Neural cell (in vitro differentiated cells): ENCODE measurements around the gene STARD5. TPM values are rescaled to one million over a fixed set of nuclear protein-coding genes. Genes with fewer than 3 reads are reported as not detected.

Source experiments
- H2AFZ ChIP-seq: fragments of 200-600, 300-800 bp; sonication (generic), shearing (Covaris generic); 2 replicates; pipeline ENCODE4 v1.6.0; 2014; ENCODE audit warnings: low read depth, mild to moderate bottlenecking, antibody characterized with exemption, low read length, moderate library complexity
- H3F3A ChIP-seq: fragments of 200-600 bp; shearing (Covaris generic); 2 replicates; pipeline ENCODE4 v1.6.1; 2016; ENCODE audit warnings: mild to moderate bottlenecking, moderate library complexity, mixed read lengths, antibody characterized with exemption, low read length; ENCODE audit not compliant: insufficient read depth, poor library complexity, severe bottlenecking
- H3K27ac ChIP-seq: fragments of 200-600, 300-800 bp; sonication (generic), shearing (Covaris generic); 2 replicates; pipeline ENCODE4 v1.5.1; 2014; ENCODE audit warnings: mild to moderate bottlenecking, low read length, moderate library complexity
- H3K27me3 ChIP-seq: fragments of 300-800, 200-600 bp; sonication (generic), shearing (Covaris generic); 2 replicates; pipeline ENCODE4 v1.6.0; 2014; ENCODE audit warnings: mild to moderate bottlenecking, low read depth, low read length, moderate library complexity; ENCODE audit not compliant: insufficient read depth
- H3K36me3 ChIP-seq: fragments of 300-800, 200-600 bp; sonication (generic), shearing (Covaris generic); 2 replicates; pipeline ENCODE4 v1.5.1; 2014; ENCODE audit warnings: mild to moderate bottlenecking, antibody characterized with exemption, low read length, moderate library complexity; ENCODE audit not compliant: insufficient read depth
- H3K4me2 ChIP-seq: fragments of 300-800, 200-600 bp; sonication (generic), shearing (Covaris generic); 2 replicates; pipeline ENCODE4 v1.6.0; 2014; ENCODE audit warnings: mild to moderate bottlenecking, low read length
- H3K4me3 ChIP-seq: fragments of 300-800, 200-600 bp; sonication (generic), shearing (Covaris generic); 2 replicates; pipeline ENCODE4 v1.5.1; 2014; ENCODE audit warnings: mild to moderate bottlenecking, low read length, moderate library complexity
- H3K79me2 ChIP-seq: fragments of 200-600 bp; shearing (Covaris generic); replicated peaks from 2 replicates; pipeline ENCODE4 v1.6.0; 2014; ENCODE audit warnings: mild to moderate bottlenecking, low read length, moderate library complexity; ENCODE audit not compliant: insufficient read depth
- H3K9ac ChIP-seq: fragments of 300-800, 200-600 bp; sonication (generic), shearing (Covaris generic); 2 replicates; pipeline ENCODE4 v1.6.1; 2016; ENCODE audit warnings: mild to moderate bottlenecking, low read length, mixed read lengths
- H3K9me2 ChIP-seq: fragments of 200-600 bp; shearing (Covaris generic); 2 replicates; pipeline ENCODE4 v1.6.1; 2016; ENCODE audit warnings: mild to moderate bottlenecking, low read length, mixed read lengths; ENCODE audit not compliant: insufficient read depth
- H3K9me3 ChIP-seq: fragments of 200-600, 300-800 bp; sonication (generic), shearing (Covaris generic); 2 replicates; pipeline ENCODE4 v1.6.1; 2016; ENCODE audit warnings: mild to moderate bottlenecking, mixed run types, low read length, moderate library complexity, mixed read lengths
- H4K20me1 ChIP-seq: fragments of 200-600 bp; shearing (Covaris generic); 2 replicates; pipeline ENCODE4 v1.6.1; 2016; ENCODE audit warnings: mild to moderate bottlenecking, mixed run types; ENCODE audit not compliant: insufficient read depth
- CTCF ChIP-seq: fragments of 450-650 bp; IDR thresholded peaks from 2 replicates; pipeline ENCODE4 v1.5.1; 2014; ENCODE audit warnings: antibody characterized with exemption, mild to moderate bottlenecking, moderate library complexity; ENCODE audit not compliant: poor library complexity, severe bottlenecking
- EP300 ChIP-seq: fragments of 450-650 bp; conservative IDR thresholded peaks from 2 replicates; pipeline ENCODE4 v1.6.1; 2014; ENCODE audit warnings: antibody characterized with exemption, mild to moderate bottlenecking, moderate library complexity; ENCODE audit not compliant: poor library complexity, severe bottlenecking
- EZH2 ChIP-seq: fragments of 200-600, 300-800 bp; shearing (Covaris generic), sonication (generic); IDR thresholded peaks from 2 replicates; pipeline ENCODE4 v1.6.1; 2014; ENCODE audit warnings: antibody characterized with exemption, low read length, borderline replicate concordance, mild to moderate bottlenecking; ENCODE audit not compliant: insufficient read depth, poor library complexity, severe bottlenecking
- MXI1 ChIP-seq: fragments of 450-650 bp; conservative IDR thresholded peaks from 2 replicates; pipeline ENCODE4 v1.6.1; 2014; ENCODE audit warnings: antibody characterized with exemption, mild to moderate bottlenecking; ENCODE audit not compliant: poor library complexity, severe bottlenecking
- POLR2AphosphoS5 ChIP-seq: IDR thresholded peaks from 2 replicates; pipeline ENCODE4 v1.6.1; 2012
- RAD21 ChIP-seq: fragments of 450-650 bp; conservative IDR thresholded peaks from 2 replicates; pipeline ENCODE4 v1.6.1; 2014; ENCODE audit warnings: antibody characterized with exemption, mild to moderate bottlenecking, moderate library complexity
- REST ChIP-seq: IDR thresholded peaks from 2 replicates; pipeline ENCODE4 v1.6.1; 2012; ENCODE audit warnings: borderline replicate concordance
- SMC3 ChIP-seq: fragments of 450-650 bp; conservative IDR thresholded peaks from 2 replicates; pipeline ENCODE4 v1.6.1; 2014; ENCODE audit warnings: antibody characterized with exemption, mild to moderate bottlenecking, moderate library complexity; ENCODE audit not compliant: poor library complexity
- TAF1 ChIP-seq: IDR thresholded peaks from 2 replicates; pipeline ENCODE4 v1.6.1; 2012; ENCODE audit warnings: low read depth
- polyA plus RNA-seq: library from polyadenylated mRNA; depleted of rRNA; stranded (reverse); fragments of >200 nt; gene quantifications from 2 replicates; pipeline ENCODE4 v1.2.3, GENCODE V29; 2014

STARD5 gene
- polyA plus RNA-seq, 1 donor from 2014 or later: 0.76 TPM

GRCh38 chr15:81296673-81297072, 27.3 kb downstream of the STARD5 start:
- no peaks in the 10 kb centered on the region for H3F3A ChIP-seq
- no peak overlapping the region for H3K9ac ChIP-seq
- TF ChIP-seq SMC3: no peak
- TF ChIP-seq RAD21: no peak
- no peak for TF ChIP-seq POLR2AphosphoS5
- TF ChIP-seq CTCF: no peak
- TF ChIP-seq EP300: no peak
- TF ChIP-seq TAF1: no peak
- TF ChIP-seq MXI1: no peak
- no peak for TF ChIP-seq EZH2
- no peak for TF ChIP-seq REST
- H3K4me2 ChIP-seq: no peak overlapping the region
- H3K79me2 ChIP-seq: no peaks in the 10 kb centered on the region
- H3K36me3 ChIP-seq: no peaks in the 10 kb centered on the region
- no peaks in the 10 kb centered on the region for H3K9me3 ChIP-seq
- H2AFZ ChIP-seq: no peak overlapping the region
- H4K20me1 ChIP-seq: no peaks in the 10 kb centered on the region
- no peak overlapping the region for H3K4me3 ChIP-seq
- no peaks in the 10 kb centered on the region for H3K27me3 ChIP-seq
- H3K9me2 ChIP-seq: no peaks in the 10 kb centered on the region
- no peak overlapping the region for H3K27ac ChIP-seq

- Histone ChIP-seq H3K9me3 (no peaks in the 10 kb centered on the region), H2AFZ (no peak overlapping the region), H3K27me3 (no peaks in the 10 kb centered on the region), H3K9me2 (no peaks in the 10 kb centered on the region), H3K9ac (no peak overlapping the region), H3K4me3 (no peak overlapping the region), H4K20me1 (no peaks in the 10 kb centered on the region), H3K36me3 (no peaks in the 10 kb centered on the region), H3K79me2 (no peaks in the 10 kb centered on the region), H3K4me2 (no peak overlapping the region), H3F3A (no peaks in the 10 kb centered on the region), H3K27ac (no peak overlapping the region)
- TF ChIP-seq CTCF (no peak), EZH2 (no peak), RAD21 (no peak), TAF1 (no peak)
Observed at GRCh38 chr15:81296186-81296585, 27.8 kb downstream of the STARD5 start.
